Astrocyte of the spinal cord (primary cell): ENCODE measurements around the gene CYTH2.

Experiments used
- DNase-seq: peaks from one replicate; pipeline ENCODE4 v3.0.0; 2011; ENCODE audit warnings: low read depth, low spot score
- H3K4me3 ChIP-seq: 2 replicates; pipeline ENCODE4 v1.5.1; 2011; ENCODE audit warnings: low read depth, mild to moderate bottlenecking, low read length, moderate library complexity
- in situ Hi-C: cut with HindIII; loops from 2 replicates; pipeline ENCODE4 v1.10.0; 2017; ENCODE audit warnings: low sequenced_read_pairs
- TF ChIP-seq, protein P1 (sequence below): IDR thresholded peaks from 2 replicates; pipeline ENCODE4 v1.5.1; 2012; ENCODE audit warnings: low read depth, mild to moderate bottlenecking, low read length, inconsistent platforms

CYTH2 gene

DNA sequence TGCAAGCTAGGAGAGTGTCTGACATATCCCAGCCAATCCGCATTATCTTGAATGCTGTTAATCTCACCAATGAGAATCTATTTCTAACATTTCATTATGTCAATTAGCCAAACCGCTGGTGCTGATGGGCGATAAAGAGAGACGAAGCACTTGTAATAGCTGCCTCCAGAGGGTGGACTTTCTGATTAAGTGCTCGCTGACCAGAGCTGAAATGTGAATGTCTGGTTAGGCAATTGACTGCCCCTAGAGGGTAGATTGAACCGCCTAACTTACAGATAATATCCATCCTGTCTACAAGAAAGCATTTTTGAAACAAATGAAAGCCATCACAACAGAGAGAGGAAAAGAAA is 23.9 kb upstream of the CYTH2 start:
- TF ChIP-seq, protein P1, sequence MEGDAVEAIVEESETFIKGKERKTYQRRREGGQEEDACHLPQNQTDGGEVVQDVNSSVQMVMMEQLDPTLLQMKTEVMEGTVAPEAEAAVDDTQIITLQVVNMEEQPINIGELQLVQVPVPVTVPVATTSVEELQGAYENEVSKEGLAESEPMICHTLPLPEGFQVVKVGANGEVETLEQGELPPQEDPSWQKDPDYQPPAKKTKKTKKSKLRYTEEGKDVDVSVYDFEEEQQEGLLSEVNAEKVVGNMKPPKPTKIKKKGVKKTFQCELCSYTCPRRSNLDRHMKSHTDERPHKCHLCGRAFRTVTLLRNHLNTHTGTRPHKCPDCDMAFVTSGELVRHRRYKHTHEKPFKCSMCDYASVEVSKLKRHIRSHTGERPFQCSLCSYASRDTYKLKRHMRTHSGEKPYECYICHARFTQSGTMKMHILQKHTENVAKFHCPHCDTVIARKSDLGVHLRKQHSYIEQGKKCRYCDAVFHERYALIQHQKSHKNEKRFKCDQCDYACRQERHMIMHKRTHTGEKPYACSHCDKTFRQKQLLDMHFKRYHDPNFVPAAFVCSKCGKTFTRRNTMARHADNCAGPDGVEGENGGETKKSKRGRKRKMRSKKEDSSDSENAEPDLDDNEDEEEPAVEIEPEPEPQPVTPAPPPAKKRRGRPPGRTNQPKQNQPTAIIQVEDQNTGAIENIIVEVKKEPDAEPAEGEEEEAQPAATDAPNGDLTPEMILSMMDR, result peak; percentile 83
- H3K4me3 ChIP-seq, result peak overlapping the region; percentile 99
- DNase-seq, result peak; percentile 93
- in situ Hi-C loops, result no loop called here

DNA sequence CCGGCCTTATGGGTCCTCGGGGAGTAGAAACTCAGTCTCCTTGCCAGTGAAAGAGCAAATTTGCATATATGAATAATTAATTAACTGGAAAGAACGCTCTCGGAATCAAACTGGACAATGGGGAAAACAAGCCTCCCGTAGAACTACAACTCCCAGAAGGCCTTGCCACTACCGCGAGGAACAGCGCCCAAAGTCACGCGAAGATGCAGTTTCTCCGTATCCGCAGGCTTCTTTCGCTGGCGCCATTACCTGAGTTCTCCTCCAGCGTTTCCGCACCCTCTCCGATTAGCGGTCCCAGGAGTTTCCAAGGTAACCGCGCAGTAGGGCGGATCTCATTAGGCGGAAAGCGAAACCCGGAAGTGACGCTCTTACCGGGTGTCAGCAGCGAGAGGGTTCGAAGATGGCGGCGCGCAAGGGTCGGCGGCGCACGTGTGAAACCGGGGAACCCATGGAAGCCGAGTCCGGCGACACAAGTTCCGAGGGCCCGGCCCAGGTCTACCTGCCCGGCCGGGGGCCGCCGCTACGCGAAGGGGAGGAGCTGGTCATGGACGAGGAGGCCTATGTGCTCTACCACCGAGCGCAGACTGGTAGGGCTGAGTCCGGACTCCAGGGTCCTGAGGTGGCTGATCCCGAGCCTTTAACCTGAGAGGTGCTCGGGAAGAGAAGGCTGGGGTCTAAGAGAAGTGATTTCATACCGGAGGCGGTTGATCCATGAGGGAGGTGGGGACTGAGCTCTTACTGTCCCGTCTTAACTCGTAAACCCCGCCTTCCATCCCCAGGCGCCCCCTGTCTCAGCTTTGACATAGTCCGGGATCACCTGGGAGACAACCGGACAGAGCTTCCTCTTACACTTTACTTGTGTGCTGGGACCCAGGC is 23.3 kb upstream of the CYTH2 start, which contains the start of gene GRWD1:
Gene GRWD1, plus strand, starts transcription at position 378 of the 876 bp plus-strand sequence. Its CDS starts 23 bp downstream, at position 401.
- H3K4me3 ChIP-seq, result peak within 1 kb of the TSS; percentile 99
- TF ChIP-seq, protein P1, result peak; percentile 6
- in situ Hi-C loops, result no loop called here
- DNase-seq, result peak; percentile 96

DNA sequence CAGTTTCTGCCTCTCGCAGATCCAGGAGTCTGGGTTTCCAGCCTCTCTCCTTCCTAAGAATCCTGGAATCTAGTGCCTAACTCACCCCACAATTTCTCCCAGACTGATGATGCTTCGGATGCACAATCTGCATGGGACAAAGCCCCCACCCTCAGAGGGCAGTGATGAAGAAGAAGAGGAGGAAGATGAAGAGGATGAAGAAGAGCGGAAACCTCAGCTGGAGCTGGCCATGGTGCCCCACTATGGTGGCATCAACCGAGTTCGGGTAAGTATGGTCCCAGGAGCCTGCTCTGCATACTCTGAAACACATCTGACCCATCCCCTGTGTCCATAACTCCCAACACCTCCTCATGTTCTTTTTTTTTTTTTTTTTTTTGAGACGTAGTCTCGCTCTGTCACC is 22.6 kb upstream of the CYTH2 start:
- H3K4me3 ChIP-seq, result peak overlapping the region; percentile 99
- in situ Hi-C loops, result no loop called here
- TF ChIP-seq, protein P1, result no peak
- no peak for DNase-seq

DNA sequence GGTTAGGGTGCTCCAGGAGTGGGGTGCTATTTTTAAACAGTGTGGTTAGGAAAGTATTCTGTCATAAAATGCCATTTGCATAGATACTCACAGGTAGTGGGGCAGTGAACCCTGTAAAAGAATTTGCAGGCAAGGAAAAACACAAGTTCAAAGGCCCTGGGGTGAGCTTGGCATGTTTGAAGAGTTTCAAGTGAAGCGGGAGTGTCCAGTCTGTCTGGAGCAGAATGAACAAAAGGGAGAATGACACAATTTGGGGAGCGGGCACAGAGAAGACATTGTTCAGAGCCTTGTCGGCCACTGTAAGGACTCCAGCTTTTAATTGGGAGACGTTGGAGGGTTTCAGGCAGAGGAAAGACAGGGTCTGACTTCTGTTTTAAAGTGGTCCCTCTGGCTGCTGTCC is 20.6 kb upstream of the CYTH2 start:
- no peak for DNase-seq
- H3K4me3 ChIP-seq, result no peak overlapping the region
- in situ Hi-C loops, result no loop called here
- TF ChIP-seq, protein P1, result no peak

DNA sequence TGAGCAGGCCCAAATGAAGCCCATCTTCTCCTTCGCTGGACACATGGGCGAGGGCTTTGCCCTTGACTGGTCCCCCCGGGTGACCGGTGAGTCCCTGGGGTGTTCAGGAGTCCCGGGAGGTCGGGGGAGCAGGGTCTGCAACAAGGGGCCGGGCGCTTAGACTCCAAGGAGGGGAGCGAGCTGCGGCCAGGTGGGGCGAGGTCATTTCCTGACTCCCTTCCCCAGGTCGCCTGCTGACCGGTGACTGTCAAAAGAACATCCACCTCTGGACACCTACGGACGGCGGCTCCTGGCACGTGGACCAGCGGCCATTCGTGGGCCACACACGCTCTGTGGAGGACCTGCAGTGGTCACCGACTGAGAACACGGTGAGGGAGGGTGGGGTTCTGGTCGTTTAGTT is 18.7 kb upstream of the CYTH2 start:
- in situ Hi-C loops, result no loop called here
- no peak overlapping the region for H3K4me3 ChIP-seq

DNA sequence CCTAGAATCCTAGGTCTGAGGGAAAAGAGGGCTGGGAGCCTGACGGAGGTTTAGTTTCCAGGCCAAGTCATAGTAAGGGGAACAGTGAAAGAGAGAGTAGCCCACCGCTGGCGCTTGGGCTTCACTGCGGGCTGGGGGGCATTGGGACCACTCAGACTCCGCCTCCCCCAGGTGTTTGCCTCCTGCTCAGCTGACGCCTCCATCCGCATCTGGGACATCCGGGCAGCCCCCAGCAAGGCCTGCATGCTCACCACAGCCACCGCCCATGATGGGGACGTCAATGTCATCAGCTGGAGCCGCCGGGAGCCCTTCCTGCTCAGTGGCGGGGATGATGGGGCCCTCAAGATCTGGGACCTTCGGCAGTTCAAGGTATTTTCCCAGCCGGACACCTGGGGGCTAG is 18.3 kb upstream of the CYTH2 start:
- in situ Hi-C loops, result no loop called here
- no peak overlapping the region for H3K4me3 ChIP-seq
- TF ChIP-seq, protein P1, result no peak
- DNase-seq, result no peak

More for the DNA sequence above, 18.7 kb upstream of the CYTH2 start:
- no peak for DNase-seq
- TF ChIP-seq, protein P1, result no peak
